ENCODE data around the gene C19orf12. TPM values are rescaled to one million over a fixed set of nuclear protein-coding genes. Genes with fewer than 3 reads are reported as not detected.
"Not testable (repeated sequence)": the region's sequence is repeated elsewhere in the genome, so short reads cannot be mapped to it uniquely, and the experiment has no call there.

C19orf12 gene
- total and polyA plus RNA-seq, 2 of the 4 experiments (the other 2 are of a cell fraction), result 16.3 to 24.0 TPM

- ATAC-seq (ENCODE audit: low read depth); DNase-seq; H4K8ac ChIP-seq (ENCODE audit: low read depth in 2 of 2, low read length in 2 of 2); H3K56ac ChIP-seq (ENCODE audit: extremely low read depth, insufficient read depth, low read length); H3K27me3 ChIP-seq (ENCODE audit: control insufficient read depth, insufficient read depth, low read length); POLR2A ChIA-PET (ENCODE audit: unreplicated experiment); H3K9ac ChIP-seq (ENCODE audit: low read depth, low read length); H3K4ac ChIP-seq (ENCODE audit: low read depth, low read length); H2AFZ ChIP-seq (replicated peaks; ENCODE audit: low read length, poor library complexity); H3K14ac ChIP-seq (replicated peaks; ENCODE audit: low read depth, low read length); in situ Hi-C loops (cut with MboI; ENCODE audit: low sequenced_read_pairs); H2AK5ac ChIP-seq (ENCODE audit: low read depth, low read length); BruUV-seq (replicated peaks); H2BK15ac ChIP-seq (ENCODE audit: low read depth, low read length); CTCF ChIA-PET; H3K4me3 ChIP-seq (ENCODE audit: insufficient read depth, low read depth, low read length); H4K5ac ChIP-seq (ENCODE audit: low read depth, low read length); H2AK9ac ChIP-seq (replicated peaks; ENCODE audit: low read depth, low read length, poor library complexity); H3K4me2 ChIP-seq (ENCODE audit: low read depth, low read length); H3K9me3 ChIP-seq (ENCODE audit: control insufficient read depth, insufficient read depth, low read length); H3K23ac ChIP-seq (ENCODE audit: low read depth, low read length); H2BK20ac ChIP-seq (ENCODE audit: low read depth, low read length); H4K91ac ChIP-seq (ENCODE audit: insufficient read depth, low read depth, low read length); H3K9me1 ChIP-seq (ENCODE audit: insufficient read depth, low read length); H3K4me1 ChIP-seq (ENCODE audit: control insufficient read depth, insufficient read depth, low read length); H3K27ac ChIP-seq (ENCODE audit: insufficient read depth, low read length); dilution Hi-C loops (cut with HindIII; ENCODE audit: low sequenced_read_pairs, unreplicated experiment); intact Hi-C loops (cut with micrococcal nuclease); H2BK120ac ChIP-seq (ENCODE audit: low read depth, low read length); H2BK5ac ChIP-seq (ENCODE audit: low read depth, low read length, poor library complexity, severe bottlenecking); H3K18ac ChIP-seq (ENCODE audit: low read depth, low read length): not testable (repeated sequence)
- peaks cover 21% of the 10 kb centered on the region for H3K36me3 ChIP-seq (ENCODE audit: control insufficient read depth, insufficient read depth, low read length)
- H4K20me1 ChIP-seq (ENCODE audit: insufficient read depth, low read length), result peaks cover 11% of the 10 kb centered on the region
- peaks cover 30 to 58% of the 10 kb centered on the region in 2 experiments for H3K79me1 ChIP-seq (ENCODE audit: low read depth in 1 of 2, low read length in 2 of 2)
- no CpG with 5 or more reads among the region's 2 CpGs for WGBS, 2 experiments (ENCODE audit: extremely low coverage in 2 of 2, insufficient read length in 1 of 2)
Observed at GRCh38 chr19:29709440-29709798, 5.6 kb downstream of the C19orf12 start.
